Measurements from ENCODE around the gene WFIKKN1. TPM values are rescaled to one million over a fixed set of nuclear protein-coding genes. Genes with fewer than 3 reads are reported as not detected.

WFIKKN1 gene
- total RNA-seq, 1 experiment from 2014 or later, result 12.3 TPM

DNA sequence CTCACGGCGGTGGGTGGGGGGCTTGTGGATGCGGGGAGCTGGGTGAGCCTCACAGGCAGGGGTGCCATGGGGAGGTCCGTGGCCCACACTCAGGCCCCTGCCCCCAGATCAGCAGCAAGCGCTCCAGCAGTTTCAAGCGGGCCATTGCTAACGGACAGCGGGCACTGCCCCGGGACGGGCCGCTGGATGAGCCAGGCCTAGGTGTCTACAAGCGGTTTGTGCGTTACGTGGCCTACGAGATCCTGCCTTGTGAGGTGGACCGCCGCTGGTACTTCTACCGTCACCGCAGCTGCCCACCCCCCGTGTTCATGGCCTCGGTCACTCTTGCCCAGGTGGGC is 45.7 kb downstream of the WFIKKN1 start (continued):
- TF ChIP-seq, protein P1, sequence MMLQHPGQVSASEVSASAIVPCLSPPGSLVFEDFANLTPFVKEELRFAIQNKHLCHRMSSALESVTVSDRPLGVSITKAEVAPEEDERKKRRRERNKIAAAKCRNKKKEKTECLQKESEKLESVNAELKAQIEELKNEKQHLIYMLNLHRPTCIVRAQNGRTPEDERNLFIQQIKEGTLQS (CRISPR knock-in tag; conservative IDR thresholded peaks at IDR 0.05), result no peak
- TF ChIP-seq, protein P2, sequence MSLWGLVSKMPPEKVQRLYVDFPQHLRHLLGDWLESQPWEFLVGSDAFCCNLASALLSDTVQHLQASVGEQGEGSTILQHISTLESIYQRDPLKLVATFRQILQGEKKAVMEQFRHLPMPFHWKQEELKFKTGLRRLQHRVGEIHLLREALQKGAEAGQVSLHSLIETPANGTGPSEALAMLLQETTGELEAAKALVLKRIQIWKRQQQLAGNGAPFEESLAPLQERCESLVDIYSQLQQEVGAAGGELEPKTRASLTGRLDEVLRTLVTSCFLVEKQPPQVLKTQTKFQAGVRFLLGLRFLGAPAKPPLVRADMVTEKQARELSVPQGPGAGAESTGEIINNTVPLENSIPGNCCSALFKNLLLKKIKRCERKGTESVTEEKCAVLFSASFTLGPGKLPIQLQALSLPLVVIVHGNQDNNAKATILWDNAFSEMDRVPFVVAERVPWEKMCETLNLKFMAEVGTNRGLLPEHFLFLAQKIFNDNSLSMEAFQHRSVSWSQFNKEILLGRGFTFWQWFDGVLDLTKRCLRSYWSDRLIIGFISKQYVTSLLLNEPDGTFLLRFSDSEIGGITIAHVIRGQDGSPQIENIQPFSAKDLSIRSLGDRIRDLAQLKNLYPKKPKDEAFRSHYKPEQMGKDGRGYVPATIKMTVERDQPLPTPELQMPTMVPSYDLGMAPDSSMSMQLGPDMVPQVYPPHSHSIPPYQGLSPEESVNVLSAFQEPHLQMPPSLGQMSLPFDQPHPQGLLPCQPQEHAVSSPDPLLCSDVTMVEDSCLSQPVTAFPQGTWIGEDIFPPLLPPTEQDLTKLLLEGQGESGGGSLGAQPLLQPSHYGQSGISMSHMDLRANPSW (CRISPR knock-in tag; conservative IDR thresholded peaks at IDR 0.05; ENCODE audit: low read depth), result no peak
- TF ChIP-seq, protein P3, sequence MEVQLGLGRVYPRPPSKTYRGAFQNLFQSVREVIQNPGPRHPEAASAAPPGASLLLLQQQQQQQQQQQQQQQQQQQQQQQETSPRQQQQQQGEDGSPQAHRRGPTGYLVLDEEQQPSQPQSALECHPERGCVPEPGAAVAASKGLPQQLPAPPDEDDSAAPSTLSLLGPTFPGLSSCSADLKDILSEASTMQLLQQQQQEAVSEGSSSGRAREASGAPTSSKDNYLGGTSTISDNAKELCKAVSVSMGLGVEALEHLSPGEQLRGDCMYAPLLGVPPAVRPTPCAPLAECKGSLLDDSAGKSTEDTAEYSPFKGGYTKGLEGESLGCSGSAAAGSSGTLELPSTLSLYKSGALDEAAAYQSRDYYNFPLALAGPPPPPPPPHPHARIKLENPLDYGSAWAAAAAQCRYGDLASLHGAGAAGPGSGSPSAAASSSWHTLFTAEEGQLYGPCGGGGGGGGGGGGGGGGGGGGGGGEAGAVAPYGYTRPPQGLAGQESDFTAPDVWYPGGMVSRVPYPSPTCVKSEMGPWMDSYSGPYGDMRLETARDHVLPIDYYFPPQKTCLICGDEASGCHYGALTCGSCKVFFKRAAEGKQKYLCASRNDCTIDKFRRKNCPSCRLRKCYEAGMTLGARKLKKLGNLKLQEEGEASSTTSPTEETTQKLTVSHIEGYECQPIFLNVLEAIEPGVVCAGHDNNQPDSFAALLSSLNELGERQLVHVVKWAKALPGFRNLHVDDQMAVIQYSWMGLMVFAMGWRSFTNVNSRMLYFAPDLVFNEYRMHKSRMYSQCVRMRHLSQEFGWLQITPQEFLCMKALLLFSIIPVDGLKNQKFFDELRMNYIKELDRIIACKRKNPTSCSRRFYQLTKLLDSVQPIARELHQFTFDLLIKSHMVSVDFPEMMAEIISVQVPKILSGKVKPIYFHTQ (CRISPR knock-in tag; IDR thresholded peaks at IDR 0.05), result no peak
- no peak for TF ChIP-seq NFYB (CRISPR knock-in tag; conservative IDR thresholded peaks at IDR 0.05; ENCODE audit: low read depth)
- TF ChIP-seq, protein P4, sequence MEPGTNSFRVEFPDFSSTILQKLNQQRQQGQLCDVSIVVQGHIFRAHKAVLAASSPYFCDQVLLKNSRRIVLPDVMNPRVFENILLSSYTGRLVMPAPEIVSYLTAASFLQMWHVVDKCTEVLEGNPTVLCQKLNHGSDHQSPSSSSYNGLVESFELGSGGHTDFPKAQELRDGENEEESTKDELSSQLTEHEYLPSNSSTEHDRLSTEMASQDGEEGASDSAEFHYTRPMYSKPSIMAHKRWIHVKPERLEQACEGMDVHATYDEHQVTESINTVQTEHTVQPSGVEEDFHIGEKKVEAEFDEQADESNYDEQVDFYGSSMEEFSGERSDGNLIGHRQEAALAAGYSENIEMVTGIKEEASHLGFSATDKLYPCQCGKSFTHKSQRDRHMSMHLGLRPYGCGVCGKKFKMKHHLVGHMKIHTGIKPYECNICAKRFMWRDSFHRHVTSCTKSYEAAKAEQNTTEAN (CRISPR knock-in tag; IDR thresholded peaks at IDR 0.05), result no peak
- no peak for TF ChIP-seq NR1H2 (CRISPR knock-in tag; IDR thresholded peaks at IDR 0.05)
- TF ChIP-seq EMX1 (CRISPR knock-in tag; IDR thresholded peaks at IDR 0.05), result no peak
- no peak for TF ChIP-seq NR3C1 (CRISPR knock-in tag; conservative IDR thresholded peaks at IDR 0.05; ENCODE audit: low read depth)
- TF ChIP-seq SP1 (CRISPR knock-in tag; conservative IDR thresholded peaks at IDR 0.05), result no peak
- TF ChIP-seq, protein P5, sequence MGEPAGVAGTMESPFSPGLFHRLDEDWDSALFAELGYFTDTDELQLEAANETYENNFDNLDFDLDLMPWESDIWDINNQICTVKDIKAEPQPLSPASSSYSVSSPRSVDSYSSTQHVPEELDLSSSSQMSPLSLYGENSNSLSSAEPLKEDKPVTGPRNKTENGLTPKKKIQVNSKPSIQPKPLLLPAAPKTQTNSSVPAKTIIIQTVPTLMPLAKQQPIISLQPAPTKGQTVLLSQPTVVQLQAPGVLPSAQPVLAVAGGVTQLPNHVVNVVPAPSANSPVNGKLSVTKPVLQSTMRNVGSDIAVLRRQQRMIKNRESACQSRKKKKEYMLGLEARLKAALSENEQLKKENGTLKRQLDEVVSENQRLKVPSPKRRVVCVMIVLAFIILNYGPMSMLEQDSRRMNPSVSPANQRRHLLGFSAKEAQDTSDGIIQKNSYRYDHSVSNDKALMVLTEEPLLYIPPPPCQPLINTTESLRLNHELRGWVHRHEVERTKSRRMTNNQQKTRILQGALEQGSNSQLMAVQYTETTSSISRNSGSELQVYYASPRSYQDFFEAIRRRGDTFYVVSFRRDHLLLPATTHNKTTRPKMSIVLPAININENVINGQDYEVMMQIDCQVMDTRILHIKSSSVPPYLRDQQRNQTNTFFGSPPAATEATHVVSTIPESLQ (CRISPR knock-in tag; IDR thresholded peaks at IDR 0.05), result no peak
- TF ChIP-seq, protein P6, sequence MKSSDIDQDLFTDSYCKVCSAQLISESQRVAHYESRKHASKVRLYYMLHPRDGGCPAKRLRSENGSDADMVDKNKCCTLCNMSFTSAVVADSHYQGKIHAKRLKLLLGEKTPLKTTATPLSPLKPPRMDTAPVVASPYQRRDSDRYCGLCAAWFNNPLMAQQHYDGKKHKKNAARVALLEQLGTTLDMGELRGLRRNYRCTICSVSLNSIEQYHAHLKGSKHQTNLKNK (CRISPR knock-in tag; IDR thresholded peaks at IDR 0.05), result no peak

DNA sequence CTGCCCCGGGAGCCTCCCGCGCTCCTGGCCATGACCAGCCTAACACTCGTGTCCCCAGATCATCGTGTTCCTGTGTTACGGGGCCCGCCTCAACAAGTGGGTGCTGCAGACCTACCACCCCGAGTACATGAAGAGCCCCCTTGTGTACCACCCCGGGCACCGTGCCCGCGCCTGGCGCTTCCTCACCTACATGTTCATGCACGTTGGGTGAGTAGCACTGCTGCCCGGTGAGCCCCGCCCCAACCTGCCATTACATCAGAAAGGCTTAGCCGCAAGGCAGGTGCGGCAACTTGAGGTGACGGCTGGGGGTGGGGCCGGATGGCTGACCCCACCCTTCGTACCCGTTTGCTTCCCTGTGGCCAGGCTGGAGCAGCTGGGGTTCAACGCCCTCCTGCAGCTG is 46.1 kb downstream of the WFIKKN1 start:
- Mint-ChIP-seq H3K36me3 (peaks cover 14% of the 10 kb centered on the region), H3K4me3 (no peak overlapping the region; the same call in 1 of the 2 replicates), H3K27me3 (ENCODE audit: low read depth) (no peaks in the 10 kb centered on the region), H3K9me3 (no peaks in the 10 kb centered on the region), H3K4me1 (peaks cover 24% of the 10 kb centered on the region), H3K27ac (no peak overlapping the region)
- TF ChIP-seq ZNF423 (CRISPR knock-in tag; IDR thresholded peaks at IDR 0.05) (no peak), FOXJ3 (CRISPR knock-in tag; IDR thresholded peaks at IDR 0.05; ENCODE audit: borderline replicate concordance) (no peak), CREB1 (CRISPR knock-in tag; IDR thresholded peaks at IDR 0.05) (no peak), ZNF232 (CRISPR knock-in tag; IDR thresholded peaks at IDR 0.05) (no peak), HMGA2 (CRISPR knock-in tag; IDR thresholded peaks at IDR 0.05) (no peak), ZNF671 (CRISPR knock-in tag; IDR thresholded peaks at IDR 0.05) (no peak), RELA (CRISPR knock-in tag; IDR thresholded peaks at IDR 0.05; ENCODE audit: borderline replicate concordance) (no peak), EMX1 (CRISPR knock-in tag; IDR thresholded peaks at IDR 0.05) (no peak), MXD4 (CRISPR knock-in tag; IDR thresholded peaks at IDR 0.05; ENCODE audit: borderline replicate concordance) (no peak)
- TF ChIP-seq, protein P6 (CRISPR knock-in tag; IDR thresholded peaks at IDR 0.05), result no peak
- TF ChIP-seq, protein P2 (CRISPR knock-in tag; conservative IDR thresholded peaks at IDR 0.05; ENCODE audit: low read depth), result no peak
- POLR2A ChIA-PET, result interaction anchor here (1.1 kb wide), 1 partner anchor 92 kb away, joined by 3 read pairs; no protein-coding TSS in a partner anchor
- ATAC-seq, result no peak
- DNase-seq (ENCODE audit: low spot score), result no peak
- CTCF ChIA-PET, result interaction anchor here (0.5 to 2.8 kb wide), 8 partner anchors 9 to 1240 kb away, joined by 3 to 11 read pairs (median 6); partner anchors contain the start of gene RHOT2
